PC-9 (cell line): ENCODE results near the gene ANKRD34B. TPM values are rescaled to one million over a fixed set of nuclear protein-coding genes. Genes with fewer than 3 reads are reported as not detected.
"Not testable (repeated sequence)": the region's sequence is repeated elsewhere in the genome, so short reads cannot be mapped to it uniquely, and the experiment has no call there.

Experiments
- BruUV-seq: library from RNA; stranded (reverse); fragments of 400-500 nt; replicated peaks from 2 replicates; lab custom pipeline; 2021; lab: Mats Ljungman, UMichigan
- CTCF ChIA-PET: fragments of 300-600 bp; sonication (Branson Sonifier 250); formaldehyde crosslinking; loops from one replicate; lab custom pipeline; 2022; ENCODE audit warnings: antibody characterized with exemption; lab: Charles Lee
- POLR2A ChIA-PET: fragments of 300-600 bp; sonication (Branson Sonifier 250); formaldehyde crosslinking; loops from one replicate; lab custom pipeline; 2022; ENCODE audit warnings: antibody characterized with exemption; ENCODE audit not compliant: unreplicated experiment; lab: Charles Lee
- DNase-seq, 2 experiments: peaks; one replicate each; pipeline versions ENCODE4 v3.0.0 to v3.0.0-alpha.2; 2015 to 2022; ENCODE audit warnings: mixed read lengths in 1 of 2
- H2AFZ ChIP-seq: fragments of 200-600 bp; sonication (generic); 2 replicates; pipeline ENCODE4 v1.8.1; 2017; ENCODE audit warnings: antibody characterized with exemption
- H3F3A ChIP-seq: fragments of 200-600 bp; sonication (generic); 2 replicates; pipeline ENCODE4 v1.8.1; 2017; ENCODE audit warnings: antibody characterized with exemption, mild to moderate bottlenecking, low read depth; ENCODE audit not compliant: insufficient read depth
- H3K27ac ChIP-seq: fragments of 200-600 bp; sonication (generic); 2 replicates; pipeline ENCODE4 v1.6.1; 2016; ENCODE audit warnings: mixed run types
- H3K27me3 ChIP-seq: fragments of 200-600 bp; sonication (generic); 2 replicates; pipeline ENCODE4 v1.6.1; 2016; ENCODE audit warnings: low read depth, mixed run types; ENCODE audit not compliant: insufficient read depth
- H3K36me3 ChIP-seq: fragments of 200-600 bp; sonication (generic); 2 replicates; pipeline ENCODE4 v1.6.1; 2016; ENCODE audit warnings: low read depth, mixed run types
- H3K4me1 ChIP-seq: fragments of 200-600 bp; sonication (generic); replicated peaks from 2 replicates; pipeline ENCODE4 v1.6.1; 2016; ENCODE audit warnings: mixed run types; ENCODE audit not compliant: insufficient read depth
- H3K4me2 ChIP-seq: fragments of 200-600 bp; sonication (generic); 2 replicates; pipeline ENCODE4 v1.6.1; 2017; ENCODE audit warnings: mixed run types
- H3K4me3 ChIP-seq: fragments of 200-600 bp; sonication (generic); 2 replicates; pipeline ENCODE4 v1.6.1; 2016; ENCODE audit warnings: mixed run types
- H3K79me2 ChIP-seq: fragments of 200-600 bp; sonication (generic); 2 replicates; pipeline ENCODE4 v1.6.1; 2017; ENCODE audit warnings: low read depth, mixed run types
- H3K9me2 ChIP-seq: fragments of 200-600 bp; sonication (generic); 2 replicates; pipeline ENCODE4 v1.8.1; 2017; ENCODE audit warnings: mild to moderate bottlenecking; ENCODE audit not compliant: insufficient read depth
- H3K9me3 ChIP-seq: fragments of 200-600 bp; sonication (generic); 2 replicates; pipeline ENCODE4 v1.8.1; 2016; ENCODE audit warnings: low read depth; ENCODE audit not compliant: insufficient read depth
- H4K20me1 ChIP-seq: fragments of 200-600 bp; sonication (generic); 2 replicates; pipeline ENCODE4 v1.8.1; 2017; ENCODE audit not compliant: insufficient read depth
- EZH2 ChIP-seq: fragments of 200-600 bp; sonication (generic); IDR thresholded peaks from 2 replicates; pipeline ENCODE4 v1.8.0; 2017; ENCODE audit warnings: antibody characterized with exemption, low read depth
- intact Hi-C: fragments of 100-400 bp; cut with micrococcal nuclease; formaldehyde crosslinking; loops from one replicate; pipeline ENCODE4 v1.10.0; 2022; ENCODE audit not compliant: unreplicated experiment
- total RNA-seq: library from RNA; stranded (reverse); gene quantifications from 2 replicates; pipeline ENCODE4 v1.2.3, GENCODE V29; 2021
- TF ChIP-seq, protein P1 (sequence below): fragments of 200-600 bp; sonication (generic); conservative IDR thresholded peaks from 2 replicates; pipeline ENCODE4 v1.6.1; 2017; ENCODE audit warnings: mixed run types, antibody characterized with exemption, mild to moderate bottlenecking, moderate library complexity

The ANKRD34B gene
- total RNA-seq, 1 experiment from 2014 or later: 0.26 TPM

DNA sequence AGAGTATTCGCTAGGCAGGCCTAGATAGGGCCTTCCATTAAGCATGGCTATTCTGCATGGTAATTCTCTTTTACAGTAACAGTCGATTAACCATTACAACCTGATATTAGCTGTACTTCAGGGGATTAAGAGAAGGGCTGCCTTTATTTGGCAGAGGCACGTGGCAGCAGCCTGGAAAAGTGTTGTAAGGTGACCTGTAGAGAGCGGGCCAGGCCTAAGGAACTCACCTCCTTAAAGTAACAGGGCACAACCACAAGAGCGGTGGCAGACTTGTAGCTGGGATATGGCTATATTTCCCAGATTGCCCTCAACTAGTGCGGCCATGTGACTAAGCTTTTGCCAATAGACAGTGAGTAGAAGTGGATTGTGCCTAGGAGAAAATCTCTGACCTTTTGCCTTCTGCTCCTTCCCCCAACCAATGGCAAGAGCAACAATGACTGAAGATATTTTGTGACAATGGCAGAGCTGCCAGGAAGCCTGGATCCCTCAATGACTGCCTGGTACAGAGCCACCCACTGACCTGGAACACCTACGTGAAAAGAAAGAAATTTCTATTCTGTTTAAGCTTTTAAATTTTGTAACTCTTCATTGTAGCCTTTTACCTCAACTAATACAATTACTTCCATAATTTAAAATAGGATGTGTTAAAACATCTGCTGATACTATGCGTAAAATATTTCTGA is 18.9 kb upstream of the ANKRD34B start:
- POLR2A ChIA-PET: no interaction called here
- no peaks in the 10 kb centered on the region for H3K36me3 ChIP-seq
- no peaks in the 10 kb centered on the region for H3K9me3 ChIP-seq
- BruUV-seq: no TSS peak
- CTCF ChIA-PET: no interaction called here
- H3F3A ChIP-seq: no peaks in the 10 kb centered on the region
- no peak overlapping the region for H3K4me3 ChIP-seq
- intact Hi-C loops: no loop called here
- no peaks in the 10 kb centered on the region for H3K79me2 ChIP-seq
- no peak for DNase-seq
- H3K4me1 ChIP-seq: peaks cover 9% of the 10 kb centered on the region; the same call in 1 of the 2 replicates
- no peak overlapping the region for H3K27ac ChIP-seq
- TF ChIP-seq, protein P1, sequence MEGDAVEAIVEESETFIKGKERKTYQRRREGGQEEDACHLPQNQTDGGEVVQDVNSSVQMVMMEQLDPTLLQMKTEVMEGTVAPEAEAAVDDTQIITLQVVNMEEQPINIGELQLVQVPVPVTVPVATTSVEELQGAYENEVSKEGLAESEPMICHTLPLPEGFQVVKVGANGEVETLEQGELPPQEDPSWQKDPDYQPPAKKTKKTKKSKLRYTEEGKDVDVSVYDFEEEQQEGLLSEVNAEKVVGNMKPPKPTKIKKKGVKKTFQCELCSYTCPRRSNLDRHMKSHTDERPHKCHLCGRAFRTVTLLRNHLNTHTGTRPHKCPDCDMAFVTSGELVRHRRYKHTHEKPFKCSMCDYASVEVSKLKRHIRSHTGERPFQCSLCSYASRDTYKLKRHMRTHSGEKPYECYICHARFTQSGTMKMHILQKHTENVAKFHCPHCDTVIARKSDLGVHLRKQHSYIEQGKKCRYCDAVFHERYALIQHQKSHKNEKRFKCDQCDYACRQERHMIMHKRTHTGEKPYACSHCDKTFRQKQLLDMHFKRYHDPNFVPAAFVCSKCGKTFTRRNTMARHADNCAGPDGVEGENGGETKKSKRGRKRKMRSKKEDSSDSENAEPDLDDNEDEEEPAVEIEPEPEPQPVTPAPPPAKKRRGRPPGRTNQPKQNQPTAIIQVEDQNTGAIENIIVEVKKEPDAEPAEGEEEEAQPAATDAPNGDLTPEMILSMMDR: no peak
- no peak for TF ChIP-seq EZH2
- H4K20me1 ChIP-seq: no peaks in the 10 kb centered on the region
- no peak overlapping the region for H3K4me2 ChIP-seq
- no peaks in the 10 kb centered on the region for H3K27me3 ChIP-seq
- no peak overlapping the region for H2AFZ ChIP-seq
- H3K9me2 ChIP-seq: no peaks in the 10 kb centered on the region; the same call in 1 of the 2 replicates

DNA sequence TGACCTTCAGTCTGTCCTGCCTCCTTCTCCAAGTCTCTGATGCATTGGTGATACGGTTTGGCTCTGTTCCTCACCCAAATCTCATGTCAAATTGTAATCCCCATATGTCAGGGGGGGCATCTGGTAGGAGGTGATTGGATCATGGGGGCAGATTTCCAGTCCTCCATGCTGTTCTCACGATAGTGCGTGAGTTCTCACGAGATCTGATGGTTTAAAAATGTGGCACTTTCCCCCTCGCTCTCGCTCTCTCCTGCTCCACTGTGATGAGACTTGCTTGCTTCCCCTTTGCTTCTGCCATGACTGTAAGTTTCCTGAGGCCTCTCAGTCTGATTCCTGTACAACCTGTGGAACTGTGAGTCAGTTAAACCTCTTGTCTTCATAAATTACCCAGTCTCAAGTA is 14.7 kb upstream of the ANKRD34B start:
- CTCF ChIA-PET: no interaction called here
- no peak overlapping the region for H3K4me2 ChIP-seq
- no peaks in the 10 kb centered on the region for H3K9me3 ChIP-seq
- H3F3A ChIP-seq: no peaks in the 10 kb centered on the region
- no peaks in the 10 kb centered on the region for H3K4me1 ChIP-seq
- H4K20me1 ChIP-seq: no peaks in the 10 kb centered on the region
- no peaks in the 10 kb centered on the region for H3K79me2 ChIP-seq
- H3K4me3 ChIP-seq: no peak overlapping the region
- no TSS peak for BruUV-seq
- no peaks in the 10 kb centered on the region for H3K9me2 ChIP-seq
- H2AFZ ChIP-seq: no peak overlapping the region
- no peak for TF ChIP-seq EZH2
- TF ChIP-seq, protein P1: no peak
- intact Hi-C loops: no loop called here
- no peaks in the 10 kb centered on the region for H3K27me3 ChIP-seq
- no peak overlapping the region for H3K27ac ChIP-seq
- H3K36me3 ChIP-seq: no peaks in the 10 kb centered on the region
- POLR2A ChIA-PET: no interaction called here
- DNase-seq: no peak

DNA sequence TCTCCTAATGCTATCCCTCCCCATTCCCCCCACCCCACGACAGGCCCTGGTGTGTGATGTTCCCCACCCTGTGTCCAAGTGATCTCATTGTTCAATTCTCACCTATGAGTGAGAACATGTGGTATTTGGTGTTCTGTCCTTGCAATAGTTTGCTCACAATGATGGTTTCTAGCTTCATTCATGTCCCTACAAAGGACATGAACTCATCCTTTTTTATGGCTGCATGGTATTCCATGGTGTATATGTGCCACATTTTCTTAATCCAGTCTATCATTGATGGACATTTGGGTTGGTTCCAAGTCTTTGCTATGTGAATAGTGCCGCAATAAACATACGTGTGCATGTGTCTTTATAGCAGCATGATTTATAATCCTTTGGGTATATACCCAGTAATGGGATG is 10.2 kb upstream of the ANKRD34B start:
- CTCF ChIA-PET, H3K9me2 ChIP-seq, DNase-seq, H2AFZ ChIP-seq, POLR2A ChIA-PET, H3K36me3 ChIP-seq, intact Hi-C loops, H3K4me1 ChIP-seq, H4K20me1 ChIP-seq, H3K79me2 ChIP-seq, H3K4me3 ChIP-seq, H3K4me2 ChIP-seq, H3K27ac ChIP-seq, H3K9me3 ChIP-seq, BruUV-seq, H3F3A ChIP-seq, H3K27me3 ChIP-seq: not testable (repeated sequence)

DNA sequence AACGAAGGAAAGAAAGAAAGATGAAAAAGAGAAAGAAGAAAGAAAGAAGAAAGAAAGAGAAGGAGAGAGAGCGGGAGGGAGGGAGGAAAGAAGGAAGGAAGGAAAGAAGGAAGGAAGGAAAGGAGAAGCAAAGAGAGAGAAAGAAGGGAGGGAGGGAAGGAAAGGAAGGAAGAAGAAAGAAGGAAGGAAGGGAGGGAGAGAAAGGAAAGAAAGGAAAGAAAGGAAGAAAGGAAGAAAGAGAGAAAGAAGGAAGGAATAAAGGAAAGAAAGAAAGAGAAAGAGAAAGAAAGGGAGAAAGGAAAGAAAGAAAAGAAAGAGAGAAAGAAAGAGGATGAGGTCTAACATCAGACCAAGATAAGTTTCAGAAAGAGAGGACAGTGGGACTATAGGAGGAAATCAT is 9.0 kb upstream of the ANKRD34B start:
- CTCF ChIA-PET: no interaction called here
- no peaks in the 10 kb centered on the region for H3K36me3 ChIP-seq
- DNase-seq: no peak
- TF ChIP-seq EZH2: no peak
- TF ChIP-seq, protein P1: no peak
- POLR2A ChIA-PET: no interaction called here
- no peak overlapping the region for H3K4me3 ChIP-seq
- no peak overlapping the region for H2AFZ ChIP-seq
- no peaks in the 10 kb centered on the region for H3K27me3 ChIP-seq
- no peaks in the 10 kb centered on the region for H4K20me1 ChIP-seq
- no peak overlapping the region for H3K4me2 ChIP-seq
- no peaks in the 10 kb centered on the region for H3F3A ChIP-seq
- no peak overlapping the region for H3K27ac ChIP-seq
- intact Hi-C loops: no loop called here
- no peaks in the 10 kb centered on the region for H3K9me2 ChIP-seq
- no peaks in the 10 kb centered on the region for H3K9me3 ChIP-seq
- no peaks in the 10 kb centered on the region for H3K4me1 ChIP-seq
- BruUV-seq: no TSS peak
- no peaks in the 10 kb centered on the region for H3K79me2 ChIP-seq
